Stimulated activated effector memory CD8-positive, alpha-beta T cell treated with anti-CD3 and anti-CD28 coated beads, Interleukin-12 subunit alpha, Interleukin-12 subunit beta, amount 100 ng/mL, for 72 hours (primary cell): ENCODE results near the gene HLCS.
"Not testable (repeated sequence)": the region's sequence is repeated elsewhere in the genome, so short reads cannot be mapped to it uniquely, and the experiment has no call there.

ENCODE experiments used
- ATAC-seq: fragments of 150-1000 bp; cut with Tn5 transposase; 2 replicates; pipeline ENCODE4 v1.10.0; 2021
- DNase-seq, 2 donors: peaks; one replicate each; pipeline ENCODE4 v3.0.0; 2021 to 2022; ENCODE audit warnings: low spot score in 2 of 2
- H3K27ac Mint-ChIP-seq: one replicate; pipeline ENCODE4 v1.8.0; 2022; ENCODE audit warnings: mild to moderate bottlenecking, mixed read lengths
- H3K36me3 Mint-ChIP-seq: one replicate; pipeline ENCODE4 v1.8.0; 2022; ENCODE audit warnings: mild to moderate bottlenecking, mixed read lengths
- H3K4me1 Mint-ChIP-seq: one replicate; pipeline ENCODE4 v1.8.0; 2022; ENCODE audit warnings: mixed read lengths
- H3K4me3 Mint-ChIP-seq: one replicate; pipeline ENCODE4 v1.8.0; 2022; ENCODE audit warnings: mild to moderate bottlenecking, mixed read lengths
- H3K9me3 Mint-ChIP-seq: one replicate; pipeline ENCODE4 v1.8.0; 2022; ENCODE audit warnings: mixed read lengths

The HLCS gene

DNA sequence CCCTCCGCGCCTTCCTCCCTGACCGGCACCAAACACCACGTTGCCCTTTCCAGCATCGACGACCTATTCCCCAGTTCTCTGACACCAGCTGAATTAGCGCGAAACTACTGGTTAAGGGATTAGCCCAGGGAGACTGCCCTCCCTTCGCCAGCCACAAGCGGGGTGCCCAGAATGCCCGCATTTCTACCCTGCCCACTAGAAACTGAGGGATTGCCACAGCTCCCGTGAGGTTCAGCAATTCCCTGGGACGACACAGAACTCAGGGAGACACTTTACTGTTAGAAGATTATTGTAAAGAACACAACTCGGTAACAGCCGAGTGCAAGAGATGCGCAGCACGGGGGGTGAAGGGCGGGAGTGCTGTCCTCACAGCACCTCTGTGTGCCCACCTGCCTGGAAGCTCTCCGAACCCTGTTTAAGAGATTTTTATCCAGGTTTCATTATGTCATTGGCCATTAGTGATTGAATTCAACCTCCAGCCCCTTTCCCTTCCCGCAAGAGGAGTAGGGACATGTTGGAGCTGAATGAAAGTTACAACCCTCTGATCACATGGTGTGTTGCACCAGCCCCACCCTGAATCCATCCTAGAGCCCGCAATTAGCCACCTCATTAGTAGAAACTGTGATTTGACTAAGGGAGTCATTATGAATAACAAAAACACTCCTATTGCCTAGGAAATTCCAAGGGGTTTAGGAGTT, 24.2 kb upstream of the HLCS start:
- Mint-ChIP-seq H3K36me3 (peaks cover 6% of the 10 kb centered on the region), H3K9me3 (no peaks in the 10 kb centered on the region), H3K27ac (peak overlapping the region; percentile 92), H3K4me1 (peaks cover 31% of the 10 kb centered on the region), H3K4me3 (peak overlapping the region; percentile 78)
- no peak for DNase-seq
- no peak for ATAC-seq

- H3K4me3 Mint-ChIP-seq, result peak overlapping the region; percentile 78
- H3K36me3 Mint-ChIP-seq, result peaks cover 6% of the 10 kb centered on the region
- H3K27ac Mint-ChIP-seq, result peak overlapping the region; percentile 92
- DNase-seq, result peak; percentile 94 to 96
- peak; percentile 93 for ATAC-seq
- H3K4me1 Mint-ChIP-seq, result peaks cover 31% of the 10 kb centered on the region
- H3K9me3 Mint-ChIP-seq, result no peaks in the 10 kb centered on the region
Observed at GRCh38 chr21:36989699-36990507, 23.4 kb upstream of the HLCS start.

DNA sequence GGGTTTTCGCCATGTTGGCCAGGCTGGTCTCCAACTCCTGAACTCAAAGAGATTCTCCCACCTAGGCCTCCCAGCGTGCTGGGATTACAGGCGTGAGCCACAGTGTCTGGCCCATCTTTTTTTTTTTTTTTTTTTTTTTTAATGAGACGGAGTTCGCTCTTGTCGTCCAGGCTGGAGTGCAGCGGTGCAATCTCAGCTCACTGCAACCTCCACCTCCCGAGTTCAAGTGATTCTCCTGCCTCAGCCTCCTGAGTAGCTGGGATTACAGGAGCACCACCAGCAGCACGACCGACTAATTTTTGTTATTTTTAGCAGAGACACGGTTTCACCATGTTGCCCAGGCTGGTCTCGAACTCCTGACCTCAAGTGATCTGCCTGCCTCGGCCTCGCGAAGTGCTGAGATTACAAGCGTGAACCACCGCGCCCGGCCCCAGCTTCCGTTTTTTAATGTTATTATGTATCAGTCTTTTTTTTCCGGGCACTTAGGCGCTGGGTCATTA, 22.8 kb upstream of the HLCS start:
- H3K27ac Mint-ChIP-seq, result peak overlapping the region; percentile 92
- not testable (repeated sequence) for H3K9me3 Mint-ChIP-seq, DNase-seq, H3K36me3 Mint-ChIP-seq, ATAC-seq
- peak overlapping the region; percentile 78 for H3K4me3 Mint-ChIP-seq
- H3K4me1 Mint-ChIP-seq, result peaks cover 31% of the 10 kb centered on the region

DNA sequence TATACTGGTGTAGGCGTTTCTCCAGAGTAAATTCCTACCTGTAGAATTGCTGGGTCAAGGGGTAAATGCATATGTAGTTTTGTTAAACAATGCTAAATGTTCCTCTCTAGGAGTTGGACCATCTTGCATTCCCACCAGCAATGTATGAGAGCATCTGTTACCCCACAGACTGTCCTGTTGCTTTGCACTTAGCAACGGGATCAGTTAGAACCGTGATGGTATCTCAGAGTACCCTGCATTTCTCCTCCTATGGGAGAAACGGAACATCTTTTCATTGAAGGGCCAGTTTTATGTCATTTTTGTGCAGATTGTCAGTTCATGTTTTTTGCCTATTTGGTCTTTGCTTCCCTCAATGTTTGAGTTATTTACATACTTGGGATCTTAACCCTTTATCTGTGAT, 22.1 kb upstream of the HLCS start:
- Mint-ChIP-seq H3K4me3 (no peak overlapping the region), H3K9me3 (no peaks in the 10 kb centered on the region), H3K27ac (peak overlapping the region; percentile 29), H3K4me1 (peaks cover 31% of the 10 kb centered on the region), H3K36me3 (peaks cover 6% of the 10 kb centered on the region)
- DNase-seq (no peak), ATAC-seq (no peak)

DNA sequence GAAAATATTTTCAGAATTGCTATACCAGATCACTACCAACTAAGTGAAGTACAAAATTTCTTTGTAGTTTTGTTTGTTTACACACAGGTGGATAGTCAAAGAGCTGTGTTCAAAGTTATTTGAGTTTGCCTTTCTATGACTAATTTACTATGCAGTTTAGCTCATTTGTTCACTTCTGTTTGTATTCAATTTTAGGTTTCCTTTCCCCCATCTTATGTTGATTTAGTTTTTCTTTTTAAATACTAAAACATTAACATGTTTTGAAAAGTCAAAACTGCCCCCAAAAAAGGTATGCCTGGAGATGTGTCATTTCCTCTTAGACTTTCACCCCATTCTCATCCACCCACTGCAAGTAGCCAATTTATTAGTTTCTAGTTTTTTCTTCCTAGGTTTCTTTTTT, 21.4 kb upstream of the HLCS start:
- no peak overlapping the region for H3K4me3 Mint-ChIP-seq
- no peak for DNase-seq
- no peak for ATAC-seq
- H3K27ac Mint-ChIP-seq, result peak overlapping the region; percentile 29
- H3K9me3 Mint-ChIP-seq, result no peaks in the 10 kb centered on the region
- peaks cover 6% of the 10 kb centered on the region for H3K36me3 Mint-ChIP-seq
- H3K4me1 Mint-ChIP-seq, result peaks cover 31% of the 10 kb centered on the region

DNA sequence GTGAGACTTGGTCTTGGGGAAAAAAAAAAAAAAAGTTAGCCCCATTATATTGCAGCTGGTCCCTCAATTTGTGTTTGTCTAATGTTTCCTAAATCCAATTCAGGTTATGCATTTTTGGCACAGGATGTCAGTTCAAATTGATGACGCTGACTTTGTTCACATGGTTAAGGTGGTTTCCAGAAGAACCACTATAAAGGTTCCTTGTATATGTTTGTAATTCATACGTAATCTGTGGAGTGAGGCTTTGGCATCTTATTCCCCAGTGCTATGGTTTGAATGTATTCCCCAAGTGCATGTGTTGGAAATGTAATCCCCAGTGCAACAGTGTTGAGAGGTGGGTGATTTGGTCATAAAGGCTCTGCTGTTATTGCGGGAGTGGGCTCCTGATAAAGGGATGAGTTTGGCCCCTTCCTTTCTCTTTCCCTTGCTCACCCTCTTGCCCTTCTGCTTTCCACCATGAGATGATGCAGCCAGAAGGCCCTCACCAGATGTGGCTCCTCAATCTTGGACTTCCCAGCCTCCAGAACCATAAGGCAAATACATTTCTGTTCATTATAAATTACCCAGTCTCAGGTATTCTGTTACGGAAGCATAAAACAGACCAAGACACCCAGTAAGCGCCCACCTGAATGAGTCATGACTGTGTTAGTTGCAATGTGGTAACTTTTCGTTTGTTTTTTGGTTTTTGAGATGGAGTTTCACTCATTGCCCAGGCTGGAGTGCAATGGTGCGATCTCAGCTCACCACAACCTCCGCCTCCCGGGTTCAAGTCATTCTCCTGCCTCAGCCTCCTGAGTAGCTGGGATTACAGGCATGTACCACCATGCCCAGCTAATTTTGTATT, 19.5 kb upstream of the HLCS start:
- peaks cover 6% of the 10 kb centered on the region for H3K36me3 Mint-ChIP-seq
- ATAC-seq, result peak; percentile 27
- H3K27ac Mint-ChIP-seq, result no peak overlapping the region
- peak overlapping the region; percentile 29 for H3K4me3 Mint-ChIP-seq
- peaks cover 31% of the 10 kb centered on the region for H3K4me1 Mint-ChIP-seq
- H3K9me3 Mint-ChIP-seq, result no peaks in the 10 kb centered on the region
- DNase-seq, result no peak

GRCh38 chr21:36981977-36982700, 15.7 kb upstream of the HLCS start:
- no peak overlapping the region for H3K27ac Mint-ChIP-seq
- no peak overlapping the region for H3K4me3 Mint-ChIP-seq
- ATAC-seq (no peak), DNase-seq (no peak)
- no peaks in the 10 kb centered on the region for H3K9me3 Mint-ChIP-seq
- peaks cover 22% of the 10 kb centered on the region for H3K4me1 Mint-ChIP-seq
- H3K36me3 Mint-ChIP-seq, result no peaks in the 10 kb centered on the region

DNA sequence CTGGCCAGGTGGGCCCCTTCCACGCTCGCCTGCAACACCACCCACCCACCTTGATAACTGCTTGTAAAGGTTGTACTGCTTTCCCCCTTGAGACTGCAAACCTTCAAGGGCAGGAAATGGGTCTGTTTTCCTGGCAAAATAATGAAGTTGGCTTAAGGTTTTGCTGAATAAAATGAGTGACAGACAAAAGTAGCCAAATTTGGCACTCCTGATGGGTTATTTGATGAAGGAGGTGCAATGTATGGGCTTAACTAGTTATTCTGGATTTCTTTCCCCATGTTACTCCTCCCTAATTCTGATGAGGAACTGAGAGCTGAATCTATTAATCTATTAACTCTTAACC, 14.6 kb upstream of the HLCS start:
- Mint-ChIP-seq H3K27ac (no peak overlapping the region), H3K9me3 (no peaks in the 10 kb centered on the region), H3K36me3 (no peaks in the 10 kb centered on the region), H3K4me3 (peak overlapping the region; percentile 37), H3K4me1 (peaks cover 18% of the 10 kb centered on the region)
- DNase-seq (no peak), ATAC-seq (no peak)

DNA sequence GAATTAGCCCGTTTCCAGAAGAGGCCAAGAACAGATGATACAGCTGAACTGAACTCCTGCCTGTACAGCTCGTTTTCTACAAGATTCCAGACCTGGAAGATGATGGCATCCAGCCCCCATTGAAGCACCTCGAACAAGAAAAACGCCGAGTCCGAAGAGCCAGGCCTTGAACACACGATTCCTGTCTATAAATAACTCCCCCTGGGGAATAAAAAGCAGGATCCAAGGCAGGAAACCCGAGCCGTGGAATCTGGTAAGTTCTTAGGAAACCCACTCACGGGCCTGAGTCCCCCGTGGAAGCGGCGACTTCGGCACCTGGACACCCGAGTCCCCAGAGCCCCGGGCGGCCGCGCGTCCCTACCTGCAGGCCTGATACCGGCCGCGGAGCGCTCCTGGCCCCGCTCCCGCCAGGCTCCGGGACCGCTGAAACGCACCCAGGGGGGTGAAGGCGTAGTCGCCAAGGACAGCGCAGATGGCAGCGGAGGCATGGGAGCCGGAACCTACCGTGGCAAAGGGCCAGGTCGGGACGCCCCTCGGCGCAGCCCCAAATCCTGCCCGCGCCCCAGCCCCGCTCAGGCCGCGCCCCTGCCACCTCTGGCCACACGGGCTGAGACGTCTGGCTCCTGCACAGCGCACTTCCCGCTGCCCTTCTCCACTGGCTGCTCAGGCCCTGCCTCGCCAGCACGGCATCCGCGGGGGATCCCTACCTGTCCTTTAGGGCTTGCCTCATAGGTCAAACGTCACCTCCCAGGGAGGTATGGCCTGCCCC, 14.0 kb upstream of the HLCS start:
- ATAC-seq (peak; percentile 27), DNase-seq (no peak)
- Mint-ChIP-seq H3K27ac (no peak overlapping the region), H3K9me3 (no peaks in the 10 kb centered on the region), H3K4me3 (peak overlapping the region; percentile 37), H3K36me3 (no peaks in the 10 kb centered on the region), H3K4me1 (peaks cover 15% of the 10 kb centered on the region)

- H3K27ac Mint-ChIP-seq, result peak overlapping the region; percentile 48
- peaks cover 22% of the 10 kb centered on the region for H3K4me1 Mint-ChIP-seq
- H3K4me3 Mint-ChIP-seq, result no peak overlapping the region
- ATAC-seq, result peak; percentile 69
- peak in 1 of 2 donors; percentile 56 for DNase-seq
- no peaks in the 10 kb centered on the region for H3K36me3 Mint-ChIP-seq
- H3K9me3 Mint-ChIP-seq, result no peaks in the 10 kb centered on the region
Observed at GRCh38 chr21:36976882-36977651, 10.6 kb upstream of the HLCS start.

- no peaks in the 10 kb centered on the region for H3K9me3 Mint-ChIP-seq
- no peak for ATAC-seq
- H3K36me3 Mint-ChIP-seq, result no peaks in the 10 kb centered on the region
- H3K4me3 Mint-ChIP-seq, result no peak overlapping the region
- H3K4me1 Mint-ChIP-seq, result peaks cover 22% of the 10 kb centered on the region
- DNase-seq, result no peak
- peak overlapping the region; percentile 48 for H3K27ac Mint-ChIP-seq
Observed at GRCh38 chr21:36976228-36976861, 9.9 kb upstream of the HLCS start.

- Mint-ChIP-seq H3K9me3 (no peaks in the 10 kb centered on the region), H3K4me3 (no peak overlapping the region), H3K27ac (peak overlapping the region; percentile 16), H3K4me1 (peaks cover 22% of the 10 kb centered on the region), H3K36me3 (no peaks in the 10 kb centered on the region)
- ATAC-seq (no peak), DNase-seq (no peak)
Observed at GRCh38 chr21:36974851-36975192, 8.4 kb upstream of the HLCS start.
